ENCODE results near the gene ENTREP1. TPM values are rescaled to one million over a fixed set of nuclear protein-coding genes. Genes with fewer than 3 reads are reported as not detected.
A peak's percentile ranks its signal among the peaks of the same experiment; 100 is the strongest.

Gene ENTREP1
- total RNA-seq, 1 donor: under 0.01 TPM

DNA sequence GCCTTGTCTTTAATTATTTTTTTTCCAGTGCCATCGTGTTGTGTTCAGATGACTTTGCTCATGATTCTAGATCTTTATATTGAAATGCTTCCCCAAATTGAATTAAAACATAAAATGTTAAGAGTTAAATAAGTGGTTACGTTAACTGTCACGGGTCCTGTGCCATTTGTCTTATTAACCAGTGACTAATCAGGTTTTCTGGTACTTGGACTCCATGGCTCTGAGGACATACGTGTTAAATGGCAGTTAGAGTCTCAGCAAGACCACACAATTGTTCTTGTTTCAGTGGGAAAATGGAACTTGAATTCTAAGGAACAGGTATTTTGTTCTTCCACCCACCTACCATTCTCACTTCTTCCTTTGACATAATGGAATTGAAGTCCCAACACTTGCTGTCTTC, 32.8 kb downstream of the ENTREP1 start:
- DNase-seq (ENCODE audit: low read depth in 2 of 3, low spot score in 2 of 3): no peak

DNA sequence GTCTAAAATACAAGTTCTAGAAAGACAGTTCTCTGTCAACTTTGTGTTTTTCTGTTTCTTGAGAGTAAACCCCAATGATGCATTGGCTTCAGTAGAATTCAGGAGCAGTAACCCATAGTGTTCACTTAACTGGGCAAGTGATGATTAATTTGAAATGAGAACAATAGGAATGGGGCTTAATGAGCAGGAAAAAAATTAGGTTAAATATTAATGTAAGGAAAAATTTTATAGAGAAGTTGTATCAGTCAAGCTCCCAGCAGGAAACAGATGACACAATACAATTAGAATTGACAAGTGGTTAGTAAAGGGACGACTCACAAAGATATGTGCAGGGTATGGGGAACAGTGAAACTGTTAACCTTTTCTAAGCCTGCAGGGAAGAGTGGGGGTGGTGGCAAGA, 38.2 kb downstream of the ENTREP1 start:
- DNase-seq (ENCODE audit: low read depth in 2 of 3, low spot score in 2 of 3): no peak

DNA sequence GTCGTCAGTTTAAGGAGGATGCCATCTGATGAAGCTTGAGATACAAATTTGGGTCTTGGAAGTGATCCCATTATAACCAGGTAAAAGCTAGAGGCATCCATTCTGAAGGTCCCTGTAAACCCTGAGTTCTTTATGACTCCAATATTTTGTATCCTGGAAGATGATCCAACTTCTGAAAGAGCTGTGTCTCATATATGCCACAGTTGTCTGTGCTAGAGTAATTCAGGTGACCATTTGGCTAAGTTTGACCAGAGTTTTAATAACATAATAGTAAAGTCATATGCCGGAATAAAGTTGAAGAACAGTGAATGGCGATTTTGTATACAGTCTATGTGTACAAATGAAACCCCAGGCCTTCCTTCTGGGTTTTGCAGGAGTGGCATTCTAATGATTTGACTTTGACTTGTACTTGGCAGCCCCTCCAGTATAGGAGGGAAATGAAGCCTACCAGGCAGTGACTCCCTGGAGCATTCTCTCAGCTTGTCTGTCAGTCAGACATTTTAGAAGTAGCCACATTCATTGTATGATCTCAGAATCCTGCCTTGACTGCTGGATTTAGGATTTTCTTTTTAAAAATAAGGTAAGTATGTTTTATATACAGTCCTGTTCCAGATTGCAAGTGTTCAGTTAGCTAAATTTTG, 39.6 kb downstream of the ENTREP1 start:
- no peak for DNase-seq (ENCODE audit: low read depth in 2 of 3, low spot score in 2 of 3)

DNA sequence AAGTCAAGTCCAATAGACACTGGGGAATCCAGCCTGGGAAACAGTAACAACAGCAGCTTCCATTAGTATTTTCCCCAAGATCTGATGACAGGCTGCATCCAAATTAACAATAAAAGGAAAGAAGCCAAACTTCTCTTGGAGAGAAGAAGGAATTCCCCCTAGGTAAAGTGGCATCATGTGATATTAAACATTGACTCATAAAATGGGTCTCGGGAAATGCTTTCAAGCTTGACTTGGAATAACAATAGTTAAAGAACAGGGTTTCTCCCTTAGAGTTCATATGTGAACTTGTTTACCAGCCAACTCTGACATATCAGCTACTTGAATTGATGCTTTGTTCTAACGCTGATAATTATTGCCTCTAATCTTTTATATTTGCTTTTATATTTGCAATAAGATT, 45.4 kb downstream of the ENTREP1 start:
- DNase-seq (ENCODE audit: low read depth in 2 of 3, low spot score in 2 of 3): no peak

DNA sequence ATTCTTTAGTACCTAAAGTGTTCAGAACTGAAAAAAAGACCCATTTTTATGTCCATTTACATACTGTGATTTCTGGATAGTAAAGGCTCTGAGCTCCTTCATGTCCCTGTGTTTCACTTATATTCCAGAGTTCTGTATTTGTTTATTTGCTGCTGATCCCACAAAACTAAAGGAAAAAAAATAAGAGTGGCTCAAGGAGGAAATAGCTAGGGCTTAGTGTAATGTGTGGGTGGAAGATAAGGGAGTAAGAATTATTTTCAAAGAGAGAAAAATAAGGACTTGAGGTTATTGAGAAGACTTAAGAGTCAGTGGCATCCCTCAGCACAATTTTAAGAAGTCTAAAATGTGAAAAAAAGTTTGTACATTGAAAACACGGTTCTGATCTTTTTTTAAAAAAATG, 46.0 kb downstream of the ENTREP1 start:
- no peak for DNase-seq (ENCODE audit: low read depth in 2 of 3, low spot score in 2 of 3)

DNA sequence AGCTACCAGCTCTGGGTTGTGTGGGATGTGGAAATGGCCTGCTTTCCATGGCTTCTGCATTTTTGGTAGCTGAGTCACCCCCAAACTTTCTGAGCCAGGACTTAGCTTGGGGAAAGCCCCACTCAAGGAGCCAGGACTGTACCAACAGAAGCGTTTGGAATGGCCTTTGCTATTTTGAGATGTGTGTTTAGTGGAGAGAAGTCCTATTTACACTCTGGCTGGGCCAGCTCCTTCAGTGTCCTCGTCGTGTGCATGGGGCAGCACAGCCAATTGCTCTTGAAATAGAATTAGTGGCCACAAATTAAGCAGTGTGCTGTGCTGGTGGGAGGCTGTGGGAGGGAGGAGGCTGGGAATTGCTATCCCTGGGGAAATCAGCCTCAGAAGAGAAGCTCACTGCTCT, 51.6 kb downstream of the ENTREP1 start:
- DNase-seq (ENCODE audit: low read depth in 2 of 3, low spot score in 2 of 3): no peak

DNA sequence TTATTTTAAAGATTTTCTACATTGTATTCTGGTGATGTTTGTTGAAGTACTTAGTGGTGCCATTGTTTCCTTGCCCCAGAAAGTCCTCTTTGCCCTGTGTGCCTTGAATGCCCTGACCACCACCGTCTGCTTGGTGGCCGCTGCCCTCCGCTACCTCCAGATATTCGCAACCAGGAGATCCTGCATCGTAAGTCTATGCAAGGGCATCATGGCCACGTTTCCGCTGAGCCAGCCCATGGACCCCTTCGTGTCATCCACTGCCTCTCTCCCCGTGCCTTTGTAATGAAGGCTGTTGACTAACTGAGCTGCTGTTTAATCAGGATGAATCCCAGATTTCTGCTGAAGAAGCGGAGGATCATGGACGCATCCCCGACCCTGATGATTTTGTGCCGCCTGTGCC, 52.3 kb downstream of the ENTREP1 start:
- no peak for DNase-seq (ENCODE audit: low read depth in 2 of 3, low spot score in 2 of 3)

DNA sequence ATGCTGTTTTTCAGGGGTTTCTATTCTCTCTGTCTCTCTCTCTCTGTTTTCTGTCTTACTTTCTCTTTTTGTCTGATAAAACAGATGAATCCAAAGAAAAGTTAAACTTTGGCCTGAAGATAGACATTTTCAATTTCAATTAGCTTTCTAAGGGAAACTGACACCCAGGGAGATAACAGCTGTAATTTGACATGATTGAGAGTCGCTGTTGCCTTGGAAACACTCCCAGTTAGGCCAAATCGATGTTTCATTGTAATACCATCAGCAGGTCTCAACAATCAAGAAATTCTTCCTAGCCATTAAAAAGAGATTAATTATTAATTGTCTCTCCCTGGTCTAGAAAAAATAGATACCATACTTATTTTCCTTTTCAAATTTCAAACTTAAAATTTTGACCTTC, 53.0 kb downstream of the ENTREP1 start:
- no peak for DNase-seq (ENCODE audit: low read depth in 2 of 3, low spot score in 2 of 3)

DNA sequence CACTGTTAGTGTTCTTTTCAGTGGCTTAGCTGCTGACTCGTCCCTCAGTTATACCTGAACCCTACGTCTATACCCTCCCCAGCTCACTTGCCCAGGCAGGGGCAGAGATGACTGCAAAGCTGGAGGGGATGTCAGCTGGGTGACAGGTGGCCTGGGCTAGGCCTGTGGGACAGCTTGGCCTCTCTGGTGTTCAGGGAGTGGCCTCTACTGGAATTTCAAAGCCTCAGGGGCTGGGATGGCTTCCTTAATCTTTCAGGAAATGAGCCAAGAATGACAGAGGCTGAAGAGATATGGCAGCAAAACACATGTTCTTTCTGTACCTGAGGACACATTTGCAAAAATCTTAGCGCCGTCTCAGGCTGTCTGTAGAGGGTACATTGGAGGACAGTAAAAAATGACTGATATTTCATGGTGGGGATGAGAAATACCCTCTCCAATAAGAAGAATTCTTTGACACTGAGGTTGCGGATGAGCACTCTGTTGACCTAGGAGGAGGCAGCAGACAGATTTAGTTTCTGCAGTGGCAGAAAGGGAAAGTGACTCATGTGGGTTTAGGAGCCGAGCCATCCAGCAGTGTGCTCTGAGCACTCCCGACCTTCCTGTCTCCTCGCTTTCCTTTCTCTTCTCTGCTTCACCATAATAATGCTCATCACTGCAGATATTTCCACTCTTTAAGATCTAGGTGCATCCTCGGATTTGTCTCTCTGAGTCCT, 54.4 kb downstream of the ENTREP1 start:
- no peak for DNase-seq (ENCODE audit: low read depth in 2 of 3, low spot score in 2 of 3)

DNA sequence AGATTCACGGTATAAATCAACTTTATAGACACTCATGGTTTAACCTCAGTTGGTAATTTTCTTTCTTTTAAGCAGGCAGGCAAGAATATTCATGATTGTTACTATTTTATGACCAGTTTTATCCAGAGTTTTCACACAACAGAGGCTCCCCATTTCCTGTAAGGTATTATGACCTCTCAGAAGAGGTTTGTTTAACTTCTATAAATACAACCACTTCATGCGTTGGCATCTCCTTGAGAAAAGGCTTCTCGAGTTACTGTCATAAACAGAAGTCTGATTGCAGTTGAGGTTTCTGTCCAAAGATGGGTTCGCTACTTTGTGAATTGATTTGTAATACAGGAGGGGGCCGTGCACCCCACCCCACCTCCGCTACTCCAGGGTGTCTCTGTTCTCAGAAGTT, 55.3 kb downstream of the ENTREP1 start:
- no peak for DNase-seq (ENCODE audit: low read depth in 2 of 3, low spot score in 2 of 3)

DNA sequence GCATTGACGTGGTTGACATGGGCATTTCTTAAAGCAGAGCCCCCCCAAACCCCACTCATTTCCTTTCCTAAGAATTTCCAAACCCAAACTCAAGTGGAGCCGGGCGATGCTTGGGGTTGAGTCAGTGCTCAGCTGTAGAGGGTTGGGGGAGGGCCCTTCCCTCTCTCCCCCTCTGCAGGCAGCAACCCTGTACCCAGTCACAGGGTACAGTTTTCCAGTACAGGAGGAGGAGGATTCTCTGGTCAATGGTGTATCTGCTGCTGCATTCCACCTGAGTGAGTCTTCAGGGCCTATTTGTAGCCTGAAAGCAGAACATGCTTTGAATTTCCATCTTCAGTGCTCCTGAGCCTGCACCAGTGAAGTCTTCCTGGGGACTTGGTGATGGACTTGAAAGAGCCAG, 55.8 kb downstream of the ENTREP1 start:
- no peak for DNase-seq (ENCODE audit: low read depth in 2 of 3, low spot score in 2 of 3)

DNA sequence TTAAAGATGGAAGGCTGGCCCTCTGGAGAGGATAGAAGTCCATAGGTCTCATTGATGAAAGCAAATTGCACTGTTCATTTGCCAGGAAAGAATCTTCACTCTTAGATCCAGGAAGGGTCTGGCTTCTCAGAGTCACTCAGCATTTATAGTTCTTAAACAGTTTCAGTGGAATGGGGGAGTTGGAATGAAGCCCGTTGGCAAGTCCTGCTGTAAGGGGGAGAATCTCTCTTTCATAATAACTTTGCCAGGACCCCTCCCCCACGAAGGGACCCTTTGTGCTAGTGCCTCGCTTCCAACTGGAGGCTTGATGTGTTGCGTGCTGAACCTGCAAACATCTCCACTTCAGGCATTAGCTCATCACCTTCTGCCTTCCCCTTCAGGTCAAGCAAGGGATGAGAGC, 57.1 kb downstream of the ENTREP1 start:
- no peak for DNase-seq (ENCODE audit: low read depth in 2 of 3, low spot score in 2 of 3)

DNA sequence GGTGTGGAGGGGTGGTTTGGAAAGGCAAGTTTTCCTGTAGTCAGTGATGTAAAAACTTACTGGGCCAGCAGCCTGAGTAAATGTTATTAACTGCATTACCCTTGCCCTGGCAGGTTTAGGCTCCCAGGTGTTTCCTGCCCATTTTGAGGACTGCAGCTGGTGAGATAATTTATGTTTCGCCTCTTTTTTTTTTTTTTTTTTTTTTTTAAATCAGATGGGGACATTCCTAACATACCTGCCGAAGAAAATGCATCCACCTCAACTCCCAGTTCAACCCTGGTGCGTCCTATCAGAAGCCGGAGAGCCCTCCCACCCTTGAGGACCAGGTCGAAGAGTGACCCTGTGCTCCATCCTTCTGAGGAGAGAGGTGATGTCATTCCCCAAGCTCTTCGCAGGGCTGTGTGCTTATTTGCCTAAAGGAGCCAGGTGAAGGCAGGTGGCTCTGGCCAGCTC, 60.6 kb downstream of the ENTREP1 start:
- DNase-seq (ENCODE audit: low read depth in 2 of 3, low spot score in 2 of 3): peak in 2 of 3 donors; percentile 33 to 72

DNA sequence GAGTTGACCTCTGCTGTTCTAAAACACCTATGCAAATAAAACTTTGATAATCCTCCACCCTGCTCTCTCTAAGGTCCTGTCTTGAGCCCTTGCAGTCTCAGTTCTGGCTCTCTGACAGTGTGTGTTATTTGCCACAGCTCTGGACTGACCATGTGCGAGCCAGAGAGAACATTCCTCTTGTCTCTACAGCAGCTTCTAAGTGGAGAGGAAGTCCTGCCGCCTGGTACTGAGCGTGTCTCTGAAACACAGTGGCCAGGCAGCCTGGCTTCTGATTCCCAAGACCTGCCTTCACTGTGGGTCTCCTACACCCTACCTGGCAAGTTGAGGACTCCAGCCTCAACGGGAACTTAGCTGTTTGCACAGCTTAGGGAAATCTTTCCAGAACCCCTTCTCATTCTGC, 61.6 kb downstream of the ENTREP1 start:
- no peak for DNase-seq (ENCODE audit: low read depth in 2 of 3, low spot score in 2 of 3)

DNA sequence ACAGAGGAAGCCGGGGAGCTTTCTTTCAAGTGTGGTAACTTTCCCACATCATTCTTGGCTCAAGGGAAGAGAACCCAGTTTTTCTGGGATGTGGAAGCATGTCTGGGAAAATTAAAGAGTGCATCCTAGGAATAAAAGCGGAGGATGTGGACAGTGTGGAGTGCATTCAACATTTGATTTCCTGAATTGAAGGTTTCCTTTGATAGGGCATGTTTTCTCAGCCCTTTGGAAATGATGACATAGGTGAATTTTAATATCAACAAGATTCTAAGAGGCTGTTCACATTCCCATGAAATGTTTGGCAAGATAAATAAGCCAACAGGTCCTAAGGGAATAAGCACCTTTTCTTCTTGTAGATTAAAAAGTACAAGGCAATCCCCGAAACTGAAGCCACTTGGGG, 63.6 kb downstream of the ENTREP1 start:
- no peak for DNase-seq (ENCODE audit: low read depth in 2 of 3, low spot score in 2 of 3)

DNA sequence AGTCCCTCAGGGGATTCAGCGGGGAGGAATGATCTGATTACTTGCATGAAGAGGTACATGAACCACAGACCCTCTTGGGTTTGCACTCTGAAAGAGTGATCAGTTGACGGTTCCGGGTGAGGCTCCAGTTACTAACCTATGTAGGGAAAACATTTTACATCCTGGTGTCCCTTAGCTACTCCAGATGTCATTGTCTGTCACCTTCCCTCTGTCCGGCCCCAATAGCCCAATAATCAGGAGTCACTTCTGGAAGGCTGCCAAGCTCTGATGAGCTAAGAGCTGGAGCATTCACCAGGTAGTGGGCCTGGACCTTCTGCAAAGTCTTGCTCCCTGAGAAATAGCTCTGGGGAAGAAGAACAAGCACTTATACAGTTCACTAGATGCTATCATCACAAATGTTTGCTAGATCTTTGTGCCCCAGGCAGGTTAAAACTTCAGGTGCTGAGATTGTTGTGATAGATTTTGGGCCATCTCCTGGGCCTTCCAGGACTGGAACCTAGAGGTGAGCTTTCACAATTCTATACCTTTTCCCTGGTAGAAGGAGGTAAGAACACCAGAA, 64.5 kb downstream of the ENTREP1 start:
- no peak for DNase-seq (ENCODE audit: low read depth in 2 of 3, low spot score in 2 of 3)

DNA sequence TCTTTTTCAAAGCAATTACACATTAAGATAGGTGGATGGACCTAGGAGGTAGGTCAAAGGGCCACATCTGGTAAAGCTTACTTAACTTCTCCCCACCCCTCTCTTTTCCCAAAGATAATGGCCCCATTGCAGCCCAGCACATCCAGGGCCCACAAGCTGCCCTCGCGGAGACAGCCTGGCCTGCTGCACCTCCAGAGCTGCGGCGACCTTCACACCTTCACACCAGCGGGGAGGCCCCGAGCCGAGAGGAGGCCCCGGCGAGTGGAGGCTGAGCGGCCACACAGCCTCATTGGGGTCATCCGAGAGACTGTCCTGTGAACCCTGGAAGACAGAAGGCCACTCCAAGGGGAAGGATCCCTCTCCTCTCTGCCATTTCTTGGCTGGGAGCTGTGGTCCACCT, 66.5 kb downstream of the ENTREP1 start:
- no peak for DNase-seq (ENCODE audit: low read depth in 2 of 3, low spot score in 2 of 3)

DNA sequence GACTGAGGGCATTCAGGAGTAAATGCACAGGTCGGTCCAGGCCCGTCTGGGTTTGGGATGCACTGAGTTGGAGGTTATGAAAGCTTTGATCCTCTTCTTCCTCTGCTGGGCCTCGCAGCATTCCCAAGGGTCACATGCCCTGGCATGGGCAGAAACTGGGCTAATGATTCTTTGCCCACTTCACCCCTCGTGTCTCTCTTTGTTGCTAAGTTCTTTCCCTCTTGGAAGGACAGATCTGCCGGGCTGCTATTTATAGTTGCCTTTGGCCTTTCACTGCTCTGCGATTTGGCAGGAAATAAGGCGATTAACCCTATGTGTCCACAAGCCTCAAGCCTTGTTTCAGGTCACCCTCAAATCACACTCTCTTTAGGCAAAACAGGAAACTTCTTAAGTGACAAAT, 66.9 kb downstream of the ENTREP1 start:
- no peak for DNase-seq (ENCODE audit: low read depth in 2 of 3, low spot score in 2 of 3)

DNA sequence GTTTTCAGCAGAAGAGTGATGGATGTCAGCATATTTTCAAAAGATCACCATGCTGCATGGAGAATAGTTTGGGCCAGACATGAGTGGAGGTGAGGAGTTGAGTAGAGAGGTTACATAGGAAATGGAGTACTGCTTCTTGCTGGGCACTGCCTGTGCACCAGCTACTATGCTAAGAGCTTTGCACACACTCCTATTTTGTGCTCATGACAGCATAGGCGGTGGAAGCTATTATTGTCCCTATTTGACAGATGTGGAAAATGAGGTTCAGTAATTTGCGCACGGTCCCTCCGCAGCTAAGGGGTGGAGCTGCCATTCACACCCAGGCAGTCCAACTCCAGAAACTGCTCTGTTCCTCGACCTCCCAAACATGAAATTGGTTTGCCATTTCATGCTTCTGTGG, 67.8 kb downstream of the ENTREP1 start:
- DNase-seq (ENCODE audit: low read depth in 2 of 3, low spot score in 2 of 3): no peak

DNA sequence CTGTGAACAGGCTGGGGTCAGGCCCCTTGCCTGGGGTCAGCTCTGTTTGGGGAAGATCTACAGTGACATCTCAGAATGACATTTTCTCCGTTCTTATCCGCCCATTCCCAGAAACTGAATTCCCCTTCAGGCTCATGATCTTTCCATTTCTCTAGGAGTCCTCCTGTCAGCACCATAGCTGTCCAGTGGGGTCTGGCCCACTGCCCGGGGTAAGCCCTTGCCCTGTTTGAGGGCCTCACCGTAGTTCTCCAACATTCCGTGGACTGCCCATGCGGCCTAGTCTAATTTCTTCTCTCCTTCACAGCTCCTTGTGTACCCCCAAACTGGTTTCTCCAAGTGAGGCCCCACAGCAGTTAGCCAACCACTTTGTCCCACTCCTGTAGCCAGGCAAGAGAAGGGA, 68.4 kb downstream of the ENTREP1 start:
- DNase-seq (ENCODE audit: low read depth in 2 of 3, low spot score in 2 of 3): no peak

DNA sequence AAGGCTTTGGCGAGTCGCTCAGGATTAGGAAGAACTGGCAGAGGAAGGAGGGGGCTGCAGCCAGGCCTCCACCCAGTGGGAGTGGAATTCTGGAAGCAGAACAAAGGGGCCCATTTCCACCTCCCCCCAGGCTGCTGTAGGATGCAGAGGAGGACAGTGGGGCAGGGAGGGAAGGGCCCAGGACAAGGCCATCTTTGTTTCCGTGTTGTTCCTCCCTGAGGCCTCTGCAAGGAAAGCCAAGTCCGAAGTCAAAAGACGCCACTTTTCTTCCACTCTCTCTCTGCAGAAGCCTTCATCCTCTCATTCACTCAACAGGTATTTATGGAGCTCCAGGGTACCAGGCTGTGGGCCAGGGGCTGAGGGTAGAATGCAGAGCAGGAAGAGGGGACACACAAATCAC, 70.7 kb downstream of the ENTREP1 start:
- no peak for DNase-seq (ENCODE audit: low read depth in 2 of 3, low spot score in 2 of 3)

DNA sequence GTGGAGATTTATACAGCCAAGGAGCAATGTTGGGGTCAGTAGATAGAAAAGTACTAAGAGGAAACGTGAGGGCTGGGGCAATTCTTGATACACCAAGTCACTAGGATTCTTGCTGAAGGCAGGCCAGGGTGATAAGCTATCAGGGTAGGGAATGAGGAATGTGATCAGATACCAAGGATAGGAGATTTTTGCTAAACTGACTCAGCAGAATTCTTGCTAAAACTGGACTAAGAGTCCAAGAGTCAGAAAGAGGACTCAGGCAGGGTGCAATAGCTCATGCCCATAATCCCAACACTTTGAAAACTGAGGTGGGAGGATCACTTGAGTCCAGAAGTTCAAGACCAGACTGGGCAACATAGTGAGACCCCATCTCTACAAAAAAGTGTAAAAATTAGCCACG, 71.7 kb downstream of the ENTREP1 start:
- no peak for DNase-seq (ENCODE audit: low read depth in 2 of 3, low spot score in 2 of 3)

All from hematopoietic multipotent progenitor cell (in vitro differentiated cells).